GM10266 (cell line): ENCODE measurements around the gene GNG12.

ENCODE experiments used
- DNase-seq: peaks from one replicate; pipeline ENCODE4 v3.0.0; 2012; ENCODE audit errors: extremely low spot score
- CTCF ChIP-seq: IDR thresholded peaks from 2 replicates; pipeline ENCODE4 v1.5.1; 2012; ENCODE audit warnings: mild to moderate bottlenecking, low read depth; ENCODE audit not compliant: control insufficient read depth, insufficient read depth; ENCODE audit errors: missing control alignments

GNG12 gene

GRCh38 chr1:67853704-67854103, 20.4 kb upstream of the GNG12 start:
- TF ChIP-seq CTCF, result peak; percentile 41
- peak; percentile 17 for DNase-seq

GRCh38 chr1:67851800-67852199, 18.5 kb upstream of the GNG12 start:
- no peak for TF ChIP-seq CTCF
- no peak for DNase-seq

GRCh38 chr1:67850611-67851075, 17.4 kb upstream of the GNG12 start:
- TF ChIP-seq CTCF, result no peak
- no peak for DNase-seq

- DNase-seq, result no peak
- peak; percentile 41 for TF ChIP-seq CTCF
Observed at GRCh38 chr1:67850151-67850551, 16.9 kb upstream of the GNG12 start.

- TF ChIP-seq CTCF, result no peak
- DNase-seq, result no peak
Observed at GRCh38 chr1:67847466-67847865, 14.2 kb upstream of the GNG12 start.

GRCh38 chr1:67846538-67846937, 13.3 kb upstream of the GNG12 start:
- DNase-seq, result no peak
- no peak for TF ChIP-seq CTCF

- no peak for DNase-seq
- no peak for TF ChIP-seq CTCF
Observed at GRCh38 chr1:67844988-67845387, 11.7 kb upstream of the GNG12 start.
